ENCODE results near the gene FOLR2.
"Not testable (repeated sequence)": the region's sequence is repeated elsewhere in the genome, so short reads cannot be mapped to it uniquely, and the experiment has no call there.

The FOLR2 gene

GRCh38 chr11:72204886-72205285, 11.7 kb upstream of the FOLR2 start:
- Histone ChIP-seq H3K4me3 (ENCODE audit: low read depth in 1 of 2, low read length in 1 of 2) (no peak overlapping the region), H3K27ac (no peak overlapping the region)
- no peak for TF ChIP-seq CTCF (IDR thresholded peaks at IDR 0.05)

GRCh38 chr11:72206794-72207193, 9.8 kb upstream of the FOLR2 start:
- not testable (repeated sequence) for H3K27me3 ChIP-seq; H3K36me3 ChIP-seq; H3K9me3 ChIP-seq; H3K27ac ChIP-seq; H3K4me1 ChIP-seq (ENCODE audit: control insufficient read depth in 1 of 2, insufficient read depth in 1 of 2, low read depth in 1 of 2, low read length in 1 of 2); H3K4me3 ChIP-seq (ENCODE audit: low read depth in 1 of 2, low read length in 1 of 2)

More at GRCh38 chr11:72204886-72205285, 11.7 kb upstream of the FOLR2 start:
- H3K9me3 ChIP-seq = no peaks in the 10 kb centered on the region
- H3K4me1 ChIP-seq (ENCODE audit: control insufficient read depth in 1 of 2, insufficient read depth in 1 of 2, low read depth in 1 of 2, low read length in 1 of 2) = no peaks in the 10 kb centered on the region
- no peaks in the 10 kb centered on the region for H3K27me3 ChIP-seq
- no peaks in the 10 kb centered on the region for H3K36me3 ChIP-seq

- H3K9me3 ChIP-seq = no peaks in the 10 kb centered on the region
- H3K4me1 ChIP-seq (ENCODE audit: control insufficient read depth in 1 of 2, insufficient read depth in 1 of 2, low read depth in 1 of 2, low read length in 1 of 2) = no peaks in the 10 kb centered on the region
- H3K27ac ChIP-seq = no peak overlapping the region
- no peak overlapping the region for H3K4me3 ChIP-seq (ENCODE audit: low read depth in 1 of 2, low read length in 1 of 2)
- H3K27me3 ChIP-seq = no peaks in the 10 kb centered on the region
- TF ChIP-seq CTCF (IDR thresholded peaks at IDR 0.05) = no peak
- H3K36me3 ChIP-seq = no peaks in the 10 kb centered on the region
Observed at GRCh38 chr11:72208281-72208680, 8.3 kb upstream of the FOLR2 start.

GRCh38 chr11:72209101-72209500, 7.5 kb upstream of the FOLR2 start:
- TF ChIP-seq CTCF (IDR thresholded peaks at IDR 0.05) = no peak
- no peaks in the 10 kb centered on the region for H3K9me3 ChIP-seq
- no peaks in the 10 kb centered on the region for H3K36me3 ChIP-seq
- H3K4me1 ChIP-seq (ENCODE audit: control insufficient read depth in 1 of 2, insufficient read depth in 1 of 2, low read depth in 1 of 2, low read length in 1 of 2) = no peaks in the 10 kb centered on the region
- no peak overlapping the region for H3K27ac ChIP-seq
- H3K27me3 ChIP-seq = no peaks in the 10 kb centered on the region
- H3K4me3 ChIP-seq (ENCODE audit: low read depth in 1 of 2, low read length in 1 of 2) = no peak overlapping the region

GRCh38 chr11:72217841-72218240, 1.2 kb downstream of the FOLR2 start:
- Histone ChIP-seq H3K27ac (peak overlapping the region; percentile 39), H3K4me3 (ENCODE audit: low read depth in 1 of 2, low read length in 1 of 2) (no peak overlapping the region), H3K9me3 (no peaks in the 10 kb centered on the region), H3K27me3 (no peaks in the 10 kb centered on the region), H3K36me3 (no peaks in the 10 kb centered on the region), H3K4me1 (ENCODE audit: control insufficient read depth in 1 of 2, insufficient read depth in 1 of 2, low read depth in 1 of 2, low read length in 1 of 2) (peaks cover 12 to 26% of the 10 kb centered on the region in 2 experiments)
- TF ChIP-seq CTCF (IDR thresholded peaks at IDR 0.05) = no peak

- TF ChIP-seq CTCF (IDR thresholded peaks at IDR 0.05) = no peak
- Histone ChIP-seq H3K27ac (peak overlapping the region; percentile 39), H3K9me3 (no peaks in the 10 kb centered on the region), H3K4me3 (ENCODE audit: low read depth in 1 of 2, low read length in 1 of 2) (no peak overlapping the region), H3K4me1 (ENCODE audit: control insufficient read depth in 1 of 2, insufficient read depth in 1 of 2, low read depth in 1 of 2, low read length in 1 of 2) (peaks cover 14 to 27% of the 10 kb centered on the region in 2 experiments), H3K27me3 (no peaks in the 10 kb centered on the region), H3K36me3 (no peaks in the 10 kb centered on the region)
Observed at GRCh38 chr11:72218251-72218745, 1.7 kb downstream of the FOLR2 start.

Data from neutrophil (primary cell).